Activated CD4-positive, alpha-beta memory T cell treated with anti-CD3 and anti-CD28 coated beads for 36 hours (primary cell): ENCODE data around the gene SDK2. TPM values are rescaled to one million over a fixed set of nuclear protein-coding genes. Genes with fewer than 3 reads are reported as not detected.
A peak's percentile ranks its signal among the peaks of the same experiment; 100 is the strongest.
"Not testable (repeated sequence)": the region's sequence is repeated elsewhere in the genome, so short reads cannot be mapped to it uniquely, and the experiment has no call there.

ENCODE experiments used
- CTCF ChIA-PET: fragments of 350-600 bp; sonication (Branson Sonifier 250); formaldehyde crosslinking; loops from one replicate; lab custom pipeline; 2021; ENCODE audit warnings: antibody characterized with exemption, inconsistent platforms; lab: Charles Lee
- POLR2A ChIA-PET: fragments of 350-600 bp; sonication (Branson Sonifier 250); formaldehyde crosslinking; loops from one replicate; lab custom pipeline; 2021; ENCODE audit warnings: antibody characterized with exemption; lab: Charles Lee
- DNase-seq: peaks from one replicate; pipeline ENCODE4 v3.0.0-alpha.2; 2020
- H3K27ac Mint-ChIP-seq: one replicate; pipeline ENCODE4 v1.8.0; 2021; ENCODE audit warnings: mixed read lengths
- H3K27me3 Mint-ChIP-seq: one replicate; pipeline ENCODE4 v1.8.0; 2021; ENCODE audit warnings: mixed read lengths
- H3K36me3 Mint-ChIP-seq: one replicate; pipeline ENCODE4 v1.8.0; 2021; ENCODE audit warnings: mixed read lengths
- H3K4me1 Mint-ChIP-seq: one replicate; pipeline ENCODE4 v1.8.0; 2021; ENCODE audit warnings: low read depth, mixed read lengths
- H3K4me3 Mint-ChIP-seq: one replicate; pipeline ENCODE4 v1.8.0; 2021; ENCODE audit warnings: mild to moderate bottlenecking, mixed read lengths
- H3K9me3 Mint-ChIP-seq: one replicate; pipeline ENCODE4 v1.8.0; 2021; ENCODE audit warnings: mixed read lengths
- intact Hi-C: fragments of 100-400 bp; cut with micrococcal nuclease; formaldehyde crosslinking; loops from one replicate; pipeline ENCODE4 v1.15.1; 2023
- total RNA-seq, 2 experiments: library from RNA; stranded (reverse); gene quantifications; one replicate each; pipeline ENCODE4 v1.2.3, GENCODE V29; 2021

The SDK2 gene
- total RNA-seq, 2 experiments from 2014 or later, result 0.05 to 0.12 TPM

DNA sequence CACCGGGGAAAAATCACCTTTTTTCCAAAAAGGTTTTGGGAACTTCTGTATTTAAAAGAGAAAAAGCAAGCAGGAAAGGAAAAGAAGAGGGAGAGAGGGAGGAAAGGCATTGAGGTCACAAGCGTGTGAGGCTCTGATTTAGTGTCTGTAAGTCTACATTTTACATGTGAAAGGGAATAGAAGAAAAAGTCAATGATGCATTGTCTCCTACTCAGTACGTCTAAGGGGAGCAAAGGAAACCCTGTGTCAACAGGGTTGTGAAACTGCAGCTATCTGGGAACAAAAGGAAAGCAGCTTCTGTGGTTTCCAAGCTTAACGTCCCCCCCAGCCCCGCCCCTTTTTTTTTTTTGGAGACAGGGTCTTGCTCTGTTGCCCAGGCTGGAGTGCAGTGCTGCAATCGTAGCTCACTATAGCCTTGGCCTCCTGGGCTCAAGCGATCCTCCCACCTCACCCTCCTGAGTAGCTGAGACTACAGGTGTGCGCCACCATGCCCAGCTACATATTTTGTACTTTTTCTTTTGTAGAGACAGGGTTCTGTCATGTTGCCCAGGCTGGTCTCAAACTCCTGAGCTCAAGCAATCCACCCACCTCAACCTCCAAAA is 330.6 kb downstream of the SDK2 start:
- H3K9me3 Mint-ChIP-seq, result no peaks in the 10 kb centered on the region
- no peak for DNase-seq
- no peaks in the 10 kb centered on the region for H3K36me3 Mint-ChIP-seq
- intact Hi-C loops, result loop anchor here (5.0 kb wide), 2 partner anchors 56 to 121 kb away; partner anchors contain the start of gene COG1
- no peak overlapping the region for H3K4me3 Mint-ChIP-seq
- ChIA-PET CTCF (interaction anchor here (1.4 to 2.0 kb wide), 2 partner anchors 56 to 59 kb away, joined by 6 to 9 read pairs; no protein-coding TSS in a partner anchor), POLR2A (interaction anchor here (0.5 kb wide), 1 partner anchor 722 kb away, joined by 3 read pairs; no protein-coding TSS in a partner anchor)
- H3K27ac Mint-ChIP-seq, result no peak overlapping the region
- H3K27me3 Mint-ChIP-seq, result no peaks in the 10 kb centered on the region
- peaks cover 14% of the 10 kb centered on the region for H3K4me1 Mint-ChIP-seq

- H3K27ac Mint-ChIP-seq, H3K27me3 Mint-ChIP-seq, H3K36me3 Mint-ChIP-seq, H3K4me3 Mint-ChIP-seq, H3K9me3 Mint-ChIP-seq, DNase-seq: not testable (repeated sequence)
- CTCF ChIA-PET, result interaction anchor here (0.7 to 4.3 kb wide), 3 partner anchors 58 to 756 kb away, joined by 3 to 38 read pairs (median 3); no protein-coding TSS in a partner anchor
- POLR2A ChIA-PET, result interaction anchor here (0.6 kb wide), 1 partner anchor 120 kb away, joined by 3 read pairs; the partner anchor contains the start of gene COG1
- H3K4me1 Mint-ChIP-seq, result peaks cover 14% of the 10 kb centered on the region
- intact Hi-C loops, result loop anchor here (5.0 kb wide), 2 partner anchors 56 to 121 kb away; partner anchors contain the start of gene COG1
Measured at GRCh38 chr17:73312887-73313286, 331.4 kb downstream of the SDK2 start.

DNA sequence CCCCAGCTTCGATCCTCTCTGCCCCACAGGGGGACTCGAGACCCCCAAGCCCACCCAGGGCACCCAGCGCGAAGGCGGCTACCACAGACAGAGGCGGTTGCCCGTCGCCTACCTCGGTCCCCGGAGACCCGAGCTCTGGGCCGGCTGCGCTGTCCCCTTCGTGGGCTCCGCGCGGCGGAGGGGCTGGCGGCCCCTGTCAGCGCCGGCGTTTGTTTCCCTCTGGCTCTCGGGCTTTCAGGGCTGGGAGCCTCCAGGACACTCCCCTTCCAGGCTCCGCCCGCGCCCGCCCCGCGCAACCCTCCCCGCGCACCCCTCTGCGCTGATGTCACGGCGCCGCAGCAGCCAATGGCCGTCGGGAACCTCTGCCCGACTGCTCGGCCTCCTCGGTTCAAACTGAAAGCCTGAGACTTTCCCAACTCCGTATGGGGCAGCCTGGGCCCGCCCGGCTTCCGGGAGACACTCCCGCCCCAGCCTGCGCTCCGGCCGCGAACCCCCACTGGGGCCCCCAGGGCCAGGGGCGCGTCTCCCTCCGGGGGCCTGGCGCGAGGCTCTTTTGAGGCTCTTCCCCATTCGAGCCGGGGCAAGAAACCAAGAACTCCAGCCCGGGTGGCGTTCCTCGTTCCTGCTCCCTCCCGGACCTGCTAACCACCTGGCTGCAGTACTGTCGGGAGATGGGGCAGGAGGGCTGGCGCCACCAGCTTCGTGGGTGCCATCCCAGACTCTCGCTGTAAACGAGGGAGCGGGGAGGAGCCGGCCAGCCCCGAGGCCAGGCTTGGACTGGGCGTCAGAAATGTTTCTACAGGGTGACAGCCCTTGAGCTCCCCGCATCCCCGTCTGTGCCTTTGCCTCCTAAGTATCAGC is 332.2 kb downstream of the SDK2 start, which contains the start of gene CDC42EP4:
Gene CDC42EP4, minus strand, starts transcription at position 221 of the 861 bp plus-strand sequence. CDS start 25,501 bp downstream, outside the sequence.
- Mint-ChIP-seq H3K4me1 (peaks cover 14% of the 10 kb centered on the region), H3K27ac (no peak within 1 kb of the TSS)
- intact Hi-C loops, result loop anchor here (1.0 to 5.0 kb wide), 5 partner anchors 29 to 120 kb away; partner anchors contain the start of gene COG1

DNA sequence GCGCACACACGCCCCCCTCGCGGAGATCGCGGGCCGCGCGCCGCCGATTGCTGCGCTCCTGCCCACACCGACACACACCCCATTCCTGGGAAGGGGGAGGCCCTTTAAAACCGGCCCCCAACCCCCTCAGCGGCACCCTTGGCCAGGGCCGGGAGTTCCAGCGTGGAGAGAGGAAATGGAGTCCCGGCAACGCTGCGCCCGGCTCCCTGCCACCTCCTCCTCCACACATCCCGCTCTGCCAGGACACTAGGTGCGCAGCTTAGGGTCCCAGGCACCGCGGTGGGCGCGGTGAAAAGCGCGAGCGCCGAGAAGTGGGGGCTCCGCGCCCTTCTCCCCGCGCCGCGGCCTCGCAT is 332.8 kb downstream of the SDK2 start:
- no peak for DNase-seq
- no peaks in the 10 kb centered on the region for H3K9me3 Mint-ChIP-seq
- H3K36me3 Mint-ChIP-seq, result no peaks in the 10 kb centered on the region
- peaks cover 14% of the 10 kb centered on the region for H3K4me1 Mint-ChIP-seq
- ChIA-PET CTCF (interaction anchor here (1.0 to 4.3 kb wide), 7 partner anchors 10 to 585 kb away, joined by 3 to 38 read pairs (median 8); partner anchors contain the start of gene COG1), POLR2A (interaction anchor here (0.5 to 1.5 kb wide), 4 partner anchors 8 to 584 kb away, joined by 3 to 5 read pairs (median 4); partner anchors contain the start of gene COG1)
- H3K27ac Mint-ChIP-seq, result no peak overlapping the region
- peak overlapping the region; percentile 81 for H3K4me3 Mint-ChIP-seq
- H3K27me3 Mint-ChIP-seq, result no peaks in the 10 kb centered on the region
- intact Hi-C loops, result loop anchor here (1.0 to 5.0 kb wide), 5 partner anchors 29 to 119 kb away; partner anchors contain the start of gene COG1

More for the DNA sequence above, 332.2 kb downstream of the SDK2 start, which contains the start of gene CDC42EP4:
- H3K9me3 Mint-ChIP-seq, result no peaks in the 10 kb centered on the region
- CTCF ChIA-PET, result interaction anchor here (0.7 to 4.3 kb wide), 5 partner anchors 9 to 755 kb away, joined by 3 to 38 read pairs (median 10); no protein-coding TSS in a partner anchor
- peak; percentile 94 for DNase-seq
- no peaks in the 10 kb centered on the region for H3K27me3 Mint-ChIP-seq
- POLR2A ChIA-PET, result interaction anchor here (0.5 to 1.5 kb wide), 4 partner anchors 8 to 206 kb away, joined by 3 to 5 read pairs (median 4); partner anchors contain the start of gene COG1
- H3K4me3 Mint-ChIP-seq, result peak within 1 kb of the TSS; percentile 81
- no peaks in the 10 kb centered on the region for H3K36me3 Mint-ChIP-seq

GRCh38 chr17:73309727-73310596 is 334.3 kb downstream of the SDK2 start:
- intact Hi-C loops, result loop anchor here (1.0 to 5.0 kb wide), 5 partner anchors 31 to 583 kb away; partner anchors contain the start of gene COG1
- peak overlapping the region; percentile 81 for H3K4me3 Mint-ChIP-seq
- no peak for DNase-seq
- H3K9me3 Mint-ChIP-seq, result no peaks in the 10 kb centered on the region
- no peaks in the 10 kb centered on the region for H3K27me3 Mint-ChIP-seq
- ChIA-PET POLR2A (interaction anchor here (1.2 to 1.5 kb wide), 2 partner anchors 117 to 583 kb away, joined by 3 to 5 read pairs; partner anchors contain the start of gene COG1), CTCF (interaction anchor here (0.6 to 4.3 kb wide), 11 partner anchors 11 to 591 kb away, joined by 3 to 38 read pairs (median 4); partner anchors contain the start of gene COG1)
- peaks cover 14% of the 10 kb centered on the region for H3K4me1 Mint-ChIP-seq
- no peak overlapping the region for H3K27ac Mint-ChIP-seq
- no peaks in the 10 kb centered on the region for H3K36me3 Mint-ChIP-seq

DNA sequence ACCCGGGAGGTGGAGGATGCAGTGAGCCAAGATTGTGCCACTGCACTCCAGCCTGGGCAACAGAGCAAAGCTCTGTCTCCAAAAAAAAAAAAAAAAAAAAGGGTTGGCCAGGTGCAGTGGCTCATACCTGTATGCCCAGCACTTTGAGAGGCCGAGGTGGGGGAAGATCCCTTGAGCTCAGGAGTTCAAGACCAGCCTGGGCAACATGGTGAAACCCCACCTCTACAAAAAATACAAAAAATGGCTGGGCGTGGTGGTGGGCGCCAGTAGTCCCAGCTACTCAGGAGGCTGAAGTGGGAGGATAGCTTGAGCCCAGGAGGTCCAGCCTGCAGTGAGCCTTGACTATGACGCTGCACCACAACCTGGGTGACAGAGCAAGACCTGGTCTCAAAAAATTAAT is 335.3 kb downstream of the SDK2 start:
- DNase-seq, POLR2A ChIA-PET, H3K4me3 Mint-ChIP-seq, H3K36me3 Mint-ChIP-seq, H3K27me3 Mint-ChIP-seq, intact Hi-C loops, H3K27ac Mint-ChIP-seq, H3K9me3 Mint-ChIP-seq: not testable (repeated sequence)
- CTCF ChIA-PET, result interaction anchor here (4.3 kb wide), 1 partner anchor 62 kb away, joined by 38 read pairs; no protein-coding TSS in a partner anchor
- peaks cover 14% of the 10 kb centered on the region for H3K4me1 Mint-ChIP-seq

- ChIA-PET POLR2A (no interaction called here), CTCF (interaction anchor here (0.7 to 4.3 kb wide), 2 partner anchors 62 kb away, joined by 3 to 38 read pairs; no protein-coding TSS in a partner anchor)
- Mint-ChIP-seq H3K36me3 (no peaks in the 10 kb centered on the region), H3K27ac (no peak overlapping the region), H3K4me3 (no peak overlapping the region), H3K4me1 (peaks cover 11% of the 10 kb centered on the region), H3K27me3 (peaks cover 2% of the 10 kb centered on the region), H3K9me3 (no peaks in the 10 kb centered on the region)
- intact Hi-C loops, result no loop called here
- no peak for DNase-seq
Measured at GRCh38 chr17:73308017-73308823, 336.0 kb downstream of the SDK2 start.

- no peak for DNase-seq
- intact Hi-C loops, result no loop called here
- Mint-ChIP-seq H3K36me3 (no peaks in the 10 kb centered on the region), H3K27me3 (peaks cover 2% of the 10 kb centered on the region), H3K4me1 (peaks cover 11% of the 10 kb centered on the region), H3K9me3 (no peaks in the 10 kb centered on the region), H3K27ac (no peak overlapping the region), H3K4me3 (no peak overlapping the region)
- ChIA-PET CTCF (interaction anchor here (1.2 kb wide), 1 partner anchor 63 kb away, joined by 4 read pairs; no protein-coding TSS in a partner anchor), POLR2A (no interaction called here)
Measured at GRCh38 chr17:73307130-73307529, 337.1 kb downstream of the SDK2 start.

- CTCF ChIA-PET, result interaction anchor here (1.2 kb wide), 1 partner anchor 64 kb away, joined by 4 read pairs; no protein-coding TSS in a partner anchor
- H3K27me3 Mint-ChIP-seq, result peaks cover 2% of the 10 kb centered on the region
- peaks cover 11% of the 10 kb centered on the region for H3K4me1 Mint-ChIP-seq
- H3K27ac Mint-ChIP-seq, result no peak overlapping the region
- H3K4me3 Mint-ChIP-seq, result no peak overlapping the region
- POLR2A ChIA-PET, result interaction anchor here (0.6 kb wide), 1 partner anchor 115 kb away, joined by 6 read pairs; no protein-coding TSS in a partner anchor
- DNase-seq, result no peak
- no peaks in the 10 kb centered on the region for H3K9me3 Mint-ChIP-seq
- intact Hi-C loops, result no loop called here
- no peaks in the 10 kb centered on the region for H3K36me3 Mint-ChIP-seq
Measured at GRCh38 chr17:73305845-73306836, 338.1 kb downstream of the SDK2 start.
